Hepatocyte (in vitro differentiated cells): ENCODE results near the gene HNMT. TPM values are rescaled to one million over a fixed set of nuclear protein-coding genes. Genes with fewer than 3 reads are reported as not detected.

Experiments
- DNase-seq: peaks from one replicate; pipeline ENCODE4 v3.0.0-alpha.2; 2016; ENCODE audit warnings: low spot score
- H2AFZ ChIP-seq: fragments of 200-600 bp; sonication (generic); 2 replicates; pipeline ENCODE4 v1.6.0; 2016; ENCODE audit warnings: antibody characterized with exemption, mild to moderate bottlenecking
- H3K27ac ChIP-seq: fragments of 200-600 bp; sonication (generic); 2 replicates; pipeline ENCODE4 v1.5.1; 2016; ENCODE audit warnings: mild to moderate bottlenecking
- H3K27me3 ChIP-seq: fragments of 200-600 bp; sonication (generic); 2 replicates; pipeline ENCODE4 v1.6.1; 2016
- H3K36me3 ChIP-seq: fragments of 200-600 bp; sonication (generic); replicated peaks from 2 replicates; pipeline ENCODE4 v1.5.1; 2016; ENCODE audit warnings: low read depth; ENCODE audit not compliant: insufficient read depth
- H3K4me1 ChIP-seq: fragments of 200-600 bp; sonication (generic); 2 replicates; pipeline ENCODE4 v1.5.1; 2016; ENCODE audit warnings: mild to moderate bottlenecking, moderate library complexity; ENCODE audit not compliant: insufficient read depth
- H3K4me2 ChIP-seq: fragments of 200-600 bp; sonication (generic); 2 replicates; pipeline ENCODE4 v1.6.0; 2016
- H3K4me3 ChIP-seq: fragments of 200-600 bp; sonication (generic); 2 replicates; pipeline ENCODE4 v1.5.1; 2016; ENCODE audit warnings: mild to moderate bottlenecking
- H3K79me2 ChIP-seq: fragments of 200-600 bp; sonication (generic); 2 replicates; pipeline ENCODE4 v1.6.0; 2017; ENCODE audit warnings: mild to moderate bottlenecking
- H3K9me2 ChIP-seq: fragments of 200-600 bp; sonication (generic); replicated peaks from 2 replicates; pipeline ENCODE4 v1.6.0; 2017; ENCODE audit warnings: mild to moderate bottlenecking; ENCODE audit not compliant: insufficient read depth
- H3K9me3 ChIP-seq: fragments of 200-600 bp; sonication (generic); 2 replicates; pipeline ENCODE4 v1.5.1; 2016; ENCODE audit warnings: low read depth, mild to moderate bottlenecking
- H4K20me1 ChIP-seq: fragments of 200-600 bp; sonication (generic); 2 replicates; pipeline ENCODE4 v1.6.0; 2016; ENCODE audit warnings: mild to moderate bottlenecking; ENCODE audit not compliant: insufficient read depth, poor library complexity, severe bottlenecking
- EZH2 ChIP-seq: fragments of 200-600 bp; sonication (generic); IDR thresholded peaks from 2 replicates; pipeline ENCODE4 v1.6.1; 2016; ENCODE audit warnings: antibody characterized with exemption, mild to moderate bottlenecking, borderline replicate concordance
- EZH2phosphoT487 ChIP-seq: fragments of 200-600 bp; sonication (generic); IDR thresholded peaks from one replicate; pipeline ENCODE4 v1.6.1; 2018; ENCODE audit warnings: antibody characterized with exemption, mild to moderate bottlenecking, low read depth, moderate library complexity; ENCODE audit not compliant: unreplicated experiment, severe bottlenecking
- WGBS: methylation state at CpG from one replicate; pipeline ENCODE4 v1.1.6; 2016; ENCODE audit warnings: low lambda C conversion rate; ENCODE audit errors: missing lambda C conversion rate; 5-methylcytosine and 5-hydroxymethylcytosine counted together
- polyA plus RNA-seq: library from polyadenylated mRNA; unstranded; fragments of >200 nt; fragmentation: Nextera tagmentation; extraction: Ambion mirVana; gene quantifications from 2 replicates; pipeline ENCODE4 v1.2.1, GENCODE V29; 2016
- total RNA-seq: library from RNA; depleted of rRNA; stranded (reverse); fragments of >200 nt; gene quantifications from 2 replicates; pipeline ENCODE4 v1.2.3, GENCODE V29; 2014
- TF ChIP-seq, protein P1 (sequence below): fragments of 200-600 bp; sonication (generic); IDR thresholded peaks from 2 replicates; pipeline ENCODE4 v1.5.1; 2016; ENCODE audit warnings: antibody characterized with exemption, mild to moderate bottlenecking; ENCODE audit not compliant: poor library complexity

The HNMT gene
- total and polyA plus RNA-seq, 2 experiments from 2014 or later: 23.4 to 26.3 TPM

DNA sequence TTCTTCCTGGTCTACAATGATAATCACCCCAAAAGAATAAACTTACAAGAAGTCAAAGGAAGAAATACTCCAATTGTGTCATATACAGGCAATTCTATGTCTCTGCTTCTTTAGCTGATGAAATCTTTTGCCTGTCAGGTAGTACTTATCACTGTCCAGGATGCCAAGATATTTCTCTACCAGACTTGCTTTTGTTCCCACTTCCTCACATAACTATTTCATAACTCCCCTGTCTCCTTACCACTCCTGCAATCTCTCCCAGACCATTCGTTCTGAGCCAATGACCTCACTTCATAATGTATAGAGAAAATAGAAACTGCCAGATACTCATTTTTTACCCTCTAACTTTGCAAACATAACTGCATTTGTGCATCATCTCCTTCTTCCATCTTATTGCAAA, 39.1 kb downstream of the HNMT start:
- H3K36me3 ChIP-seq: no peaks in the 10 kb centered on the region
- no peaks in the 10 kb centered on the region for H4K20me1 ChIP-seq
- DNase-seq: no peak
- no peak overlapping the region for H3K27ac ChIP-seq
- H3K79me2 ChIP-seq: no peaks in the 10 kb centered on the region
- WGBS: 89% methylated on average over 1 of the region's 1 CpG
- no peak overlapping the region for H2AFZ ChIP-seq
- no peak overlapping the region for H3K4me3 ChIP-seq
- no peak overlapping the region for H3K4me2 ChIP-seq
- H3K9me2 ChIP-seq: no peaks in the 10 kb centered on the region
- TF ChIP-seq, protein P1, sequence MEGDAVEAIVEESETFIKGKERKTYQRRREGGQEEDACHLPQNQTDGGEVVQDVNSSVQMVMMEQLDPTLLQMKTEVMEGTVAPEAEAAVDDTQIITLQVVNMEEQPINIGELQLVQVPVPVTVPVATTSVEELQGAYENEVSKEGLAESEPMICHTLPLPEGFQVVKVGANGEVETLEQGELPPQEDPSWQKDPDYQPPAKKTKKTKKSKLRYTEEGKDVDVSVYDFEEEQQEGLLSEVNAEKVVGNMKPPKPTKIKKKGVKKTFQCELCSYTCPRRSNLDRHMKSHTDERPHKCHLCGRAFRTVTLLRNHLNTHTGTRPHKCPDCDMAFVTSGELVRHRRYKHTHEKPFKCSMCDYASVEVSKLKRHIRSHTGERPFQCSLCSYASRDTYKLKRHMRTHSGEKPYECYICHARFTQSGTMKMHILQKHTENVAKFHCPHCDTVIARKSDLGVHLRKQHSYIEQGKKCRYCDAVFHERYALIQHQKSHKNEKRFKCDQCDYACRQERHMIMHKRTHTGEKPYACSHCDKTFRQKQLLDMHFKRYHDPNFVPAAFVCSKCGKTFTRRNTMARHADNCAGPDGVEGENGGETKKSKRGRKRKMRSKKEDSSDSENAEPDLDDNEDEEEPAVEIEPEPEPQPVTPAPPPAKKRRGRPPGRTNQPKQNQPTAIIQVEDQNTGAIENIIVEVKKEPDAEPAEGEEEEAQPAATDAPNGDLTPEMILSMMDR: no peak
- TF ChIP-seq EZH2 (no peak), EZH2phosphoT487 (no peak)
- H3K27me3 ChIP-seq: no peaks in the 10 kb centered on the region
- H3K9me3 ChIP-seq: no peaks in the 10 kb centered on the region
- no peaks in the 10 kb centered on the region for H3K4me1 ChIP-seq

DNA sequence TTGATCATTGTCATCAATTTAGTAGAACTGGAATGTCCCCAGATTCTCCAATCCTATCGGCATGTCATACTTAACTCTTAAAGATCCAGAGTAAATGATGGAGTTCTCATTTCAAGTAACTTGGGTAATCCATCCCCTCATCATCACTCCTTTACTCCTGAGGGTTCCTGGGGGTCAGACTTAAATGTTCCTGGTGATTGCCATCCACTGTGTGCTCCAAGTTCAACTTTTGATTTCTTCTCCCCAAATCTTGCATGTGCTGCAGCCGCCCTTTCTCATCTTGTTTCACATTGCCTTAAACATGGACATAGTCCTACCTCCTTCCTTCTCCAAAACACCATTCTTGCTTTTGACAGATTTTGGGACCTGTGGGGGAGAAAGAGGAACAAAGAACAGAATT, 43.2 kb downstream of the HNMT start:
- Histone ChIP-seq H3K79me2 (no peaks in the 10 kb centered on the region), H3K9me2 (no peaks in the 10 kb centered on the region), H3K9me3 (no peaks in the 10 kb centered on the region), H4K20me1 (no peaks in the 10 kb centered on the region), H3K4me3 (no peak overlapping the region), H3K27me3 (no peaks in the 10 kb centered on the region), H3K27ac (no peak overlapping the region), H3K36me3 (no peaks in the 10 kb centered on the region), H3K4me2 (no peak overlapping the region), H3K4me1 (no peaks in the 10 kb centered on the region), H2AFZ (no peak overlapping the region)
- TF ChIP-seq EZH2: no peak
- TF ChIP-seq, protein P1: no peak
- TF ChIP-seq EZH2phosphoT487: no peak
- 94% methylated on average over 2 of the region's 2 CpGs for WGBS
- no peak for DNase-seq

DNA sequence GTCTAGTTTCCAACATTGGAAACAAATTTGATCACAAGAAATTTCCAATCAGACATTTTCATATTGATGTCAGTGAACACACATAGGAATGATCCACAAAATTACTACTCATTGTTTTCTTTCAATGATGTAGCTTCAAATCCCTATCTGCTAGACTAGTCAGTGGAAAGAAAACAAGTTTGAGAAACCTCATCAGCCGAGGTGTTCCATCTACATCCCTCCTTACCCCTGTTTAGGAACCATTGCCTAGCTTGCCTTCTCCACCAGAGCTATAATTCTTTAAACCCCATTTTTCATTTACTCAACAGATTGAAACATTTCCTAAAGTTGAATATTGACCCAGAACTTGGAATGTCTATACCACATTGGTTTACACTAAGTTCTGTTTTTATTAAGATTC, 45.3 kb downstream of the HNMT start:
- TF ChIP-seq EZH2phosphoT487 (no peak), EZH2 (no peak)
- TF ChIP-seq, protein P1: no peak
- no peak overlapping the region for H3K4me2 ChIP-seq
- H3K79me2 ChIP-seq: no peaks in the 10 kb centered on the region
- no peak overlapping the region for H3K4me3 ChIP-seq
- WGBS: 88% methylated on average over 1 of the region's 1 CpG
- H2AFZ ChIP-seq: no peak overlapping the region
- H4K20me1 ChIP-seq: no peaks in the 10 kb centered on the region
- no peaks in the 10 kb centered on the region for H3K27me3 ChIP-seq
- no peaks in the 10 kb centered on the region for H3K36me3 ChIP-seq
- no peak overlapping the region for H3K27ac ChIP-seq
- H3K9me3 ChIP-seq: no peaks in the 10 kb centered on the region
- DNase-seq: no peak
- H3K4me1 ChIP-seq: no peaks in the 10 kb centered on the region
- H3K9me2 ChIP-seq: no peaks in the 10 kb centered on the region

DNA sequence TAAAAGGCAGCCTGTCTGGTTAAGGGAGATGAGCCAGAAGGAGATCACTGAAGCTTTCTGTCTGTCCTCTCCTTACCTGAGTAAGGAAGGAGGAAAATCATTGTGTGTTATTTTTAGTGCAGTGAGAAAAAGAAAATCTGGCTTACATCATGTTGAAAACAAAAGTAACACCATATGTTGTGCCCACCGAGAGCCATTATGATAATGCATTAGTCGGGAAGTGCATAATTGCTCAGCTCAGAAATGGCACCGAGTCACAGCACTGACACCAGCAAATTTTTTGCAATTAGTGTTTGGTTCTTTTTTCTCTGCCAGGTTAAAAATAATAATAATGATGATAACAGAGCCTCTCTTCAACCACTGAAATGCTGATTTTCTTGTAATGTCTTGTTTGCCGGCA, 46.6 kb downstream of the HNMT start:
- no peaks in the 10 kb centered on the region for H3K9me2 ChIP-seq
- no peak overlapping the region for H3K4me3 ChIP-seq
- no peaks in the 10 kb centered on the region for H3K9me3 ChIP-seq
- no peak overlapping the region for H3K27ac ChIP-seq
- no peaks in the 10 kb centered on the region for H3K4me1 ChIP-seq
- WGBS: 69% methylated on average over 4 of the region's 4 CpGs
- H2AFZ ChIP-seq: no peak overlapping the region
- TF ChIP-seq EZH2phosphoT487: no peak
- TF ChIP-seq, protein P1: no peak
- no peak for TF ChIP-seq EZH2
- no peak for DNase-seq
- no peaks in the 10 kb centered on the region for H3K36me3 ChIP-seq
- H3K4me2 ChIP-seq: no peak overlapping the region
- no peaks in the 10 kb centered on the region for H4K20me1 ChIP-seq
- no peaks in the 10 kb centered on the region for H3K79me2 ChIP-seq
- no peaks in the 10 kb centered on the region for H3K27me3 ChIP-seq
